GM23248 (cell line): ENCODE measurements around the gene DUS3L.

Experiments used
- EZH2 ChIP-seq: fragments of 200-600 bp; sonication (generic); IDR thresholded peaks from 2 replicates; pipeline ENCODE4 v1.6.1; 2018; ENCODE audit warnings: antibody characterized with exemption, mild to moderate bottlenecking; ENCODE audit not compliant: insufficient read depth, poor library complexity, severe bottlenecking
- EZH2phosphoT487 ChIP-seq: fragments of 200-600 bp; sonication (generic); IDR thresholded peaks from 2 replicates; pipeline ENCODE4 v1.6.1; 2018; ENCODE audit warnings: antibody characterized with exemption, moderate library complexity, mild to moderate bottlenecking, low read depth; ENCODE audit not compliant: insufficient read depth

DNA sequence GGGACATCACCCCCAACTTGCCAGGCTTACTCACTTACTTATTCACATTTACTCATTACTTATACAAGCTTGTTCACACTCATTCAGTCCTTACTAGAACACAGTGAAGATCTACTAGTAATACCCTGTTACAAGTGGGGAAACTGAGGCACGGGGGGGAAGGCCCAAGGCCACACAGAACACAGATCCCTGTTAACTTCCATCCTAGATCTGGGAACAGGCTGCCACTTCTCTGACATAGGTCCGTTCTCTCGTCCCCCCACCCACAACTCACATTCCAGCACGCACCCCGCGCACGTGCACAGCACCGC is 12.4 kb upstream of the DUS3L start:
- TF ChIP-seq EZH2: no peak
- TF ChIP-seq EZH2phosphoT487: no peak
